PC-9 (cell line): ENCODE data around the gene C1QC.

Source experiments
- CTCF ChIP-seq: fragments of 200-600 bp; sonication (generic); conservative IDR thresholded peaks from 2 replicates; pipeline ENCODE4 v1.6.1; 2017; ENCODE audit warnings: mixed run types, antibody characterized with exemption, mild to moderate bottlenecking, moderate library complexity
- EZH2 ChIP-seq: fragments of 200-600 bp; sonication (generic); IDR thresholded peaks from 2 replicates; pipeline ENCODE4 v1.8.0; 2017; ENCODE audit warnings: antibody characterized with exemption, low read depth

- TF ChIP-seq CTCF (no peak), EZH2 (no peak)
Measured at GRCh38 chr1:22676916-22677583, 33.6 kb downstream of the C1QC start.
